DMS 273 (cell line): ENCODE data around the gene THNSL1.
"Not testable (repeated sequence)": the region's sequence is repeated elsewhere in the genome, so short reads cannot be mapped to it uniquely, and the experiment has no call there.

Source experiments
- DNase-seq: peaks from one replicate; lab custom pipeline; 2025; ENCODE audit not compliant: unreplicated experiment; lab: John Stamatoyannopoulos, UW

THNSL1 gene

GRCh38 chr10:25016376-25017153 is at the start of gene THNSL1:
Gene THNSL1, plus strand, starts transcription at chr10:25016612. Its CDS starts 6,612 bp downstream, at chr10:25023224.
- peak; percentile 98 for DNase-seq

GRCh38 chr10:24966962-24967481 is 49.4 kb upstream of the THNSL1 start:
- no peak for DNase-seq

GRCh38 chr10:24968349-24968748 is 48.1 kb upstream of the THNSL1 start:
- DNase-seq, result no peak

- DNase-seq, result not testable (repeated sequence)
These were observed 47.5 kb upstream of the THNSL1 start for GRCh38 chr10:24968951-24969350.

GRCh38 chr10:24969841-24970281 is 46.6 kb upstream of the THNSL1 start:
- DNase-seq, result no peak

- DNase-seq, result no peak
These were observed 45.0 kb upstream of the THNSL1 start for GRCh38 chr10:24971374-24971773.

- no peak for DNase-seq
These were observed 43.2 kb upstream of the THNSL1 start for GRCh38 chr10:24973163-24973562.

GRCh38 chr10:24974976-24975375 is 41.4 kb upstream of the THNSL1 start:
- DNase-seq, result no peak

- DNase-seq, result no peak
These were observed 36.7 kb upstream of the THNSL1 start for GRCh38 chr10:24979685-24980084.

GRCh38 chr10:24981161-24981710 is 35.2 kb upstream of the THNSL1 start:
- no peak for DNase-seq

- DNase-seq, result no peak
These were observed 33.9 kb upstream of the THNSL1 start for GRCh38 chr10:24982319-24983112.

- no peak for DNase-seq
These were observed 33.3 kb upstream of the THNSL1 start for GRCh38 chr10:24983130-24983529.

GRCh38 chr10:24983946-24984345 is 32.5 kb upstream of the THNSL1 start:
- DNase-seq, result no peak

- no peak for DNase-seq
These were observed 31.5 kb upstream of the THNSL1 start for GRCh38 chr10:24984906-24985305.

GRCh38 chr10:24988831-24989640 is 27.4 kb upstream of the THNSL1 start:
- DNase-seq, result no peak

- no peak for DNase-seq
These were observed 26.5 kb upstream of the THNSL1 start for GRCh38 chr10:24989867-24990266.

GRCh38 chr10:24991298-24991697 is 25.1 kb upstream of the THNSL1 start:
- DNase-seq, result no peak

- no peak for DNase-seq
These were observed 23.8 kb upstream of the THNSL1 start for GRCh38 chr10:24992512-24993133.

GRCh38 chr10:24993237-24993958 is 23.0 kb upstream of the THNSL1 start:
- DNase-seq, result no peak

GRCh38 chr10:24995072-24995471 is 21.3 kb upstream of the THNSL1 start:
- no peak for DNase-seq
